ENCODE measurements around the gene PPP2R3C. TPM values are rescaled to one million over a fixed set of nuclear protein-coding genes. Genes with fewer than 3 reads are reported as not detected.

Gene PPP2R3C
- total and polyA plus RNA-seq, 2 experiments from 2014 or later, result 35.9 to 43.0 TPM

- no peak for TF ChIP-seq ZNF462 (CRISPR knock-in tag; IDR thresholded peaks at IDR 0.05)
- TF ChIP-seq, protein P1, sequence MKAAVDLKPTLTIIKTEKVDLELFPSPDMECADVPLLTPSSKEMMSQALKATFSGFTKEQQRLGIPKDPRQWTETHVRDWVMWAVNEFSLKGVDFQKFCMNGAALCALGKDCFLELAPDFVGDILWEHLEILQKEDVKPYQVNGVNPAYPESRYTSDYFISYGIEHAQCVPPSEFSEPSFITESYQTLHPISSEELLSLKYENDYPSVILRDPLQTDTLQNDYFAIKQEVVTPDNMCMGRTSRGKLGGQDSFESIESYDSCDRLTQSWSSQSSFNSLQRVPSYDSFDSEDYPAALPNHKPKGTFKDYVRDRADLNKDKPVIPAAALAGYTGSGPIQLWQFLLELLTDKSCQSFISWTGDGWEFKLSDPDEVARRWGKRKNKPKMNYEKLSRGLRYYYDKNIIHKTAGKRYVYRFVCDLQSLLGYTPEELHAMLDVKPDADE (IDR thresholded peaks at IDR 0.05), result no peak
- TF ChIP-seq NANOG (IDR thresholded peaks at IDR 0.05; ENCODE audit: borderline replicate concordance), result no peak
- TF ChIP-seq ZNF331 (CRISPR knock-in tag; IDR thresholded peaks at IDR 0.05; ENCODE audit: low read depth), result no peak
Measured at GRCh38 chr14:35158951-35159653, 37.3 kb upstream of the PPP2R3C start (continued).

- ATAC-seq, result no peak
- DNase-seq (ENCODE audit: low spot score), result no peak
- H3K4me1 ChIP-seq (ENCODE audit: insufficient read depth), result 0 out of 2 replicates have a peak, but pooled peaks cover 9% of the 10 kb centered on the region
- H3K4me3 ChIP-seq, result no peak overlapping the region
- no peaks in the 10 kb centered on the region for H3K27me3 ChIP-seq (ENCODE audit: insufficient read depth)
- Mint-ChIP-seq H3K4me1 (peaks cover 20% of the 10 kb centered on the region), H3K36me3 (ENCODE audit: low read depth) (peaks cover under 1% of the 10 kb centered on the region; the same call in 2 of the 3 replicates), H3K4me3 (no peak overlapping the region), H3K9me3 (0 out of 3 replicates have a peak, but pooled peaks cover under 1% of the 10 kb centered on the region), H3K27ac (no peak overlapping the region), H3K27me3 (ENCODE audit: insufficient read depth, low read depth, poor library complexity) (no peaks in the 10 kb centered on the region)
- H2AFZ ChIP-seq, result no peak overlapping the region
- H3F3A ChIP-seq (replicated peaks; ENCODE audit: low read depth), result no peaks in the 10 kb centered on the region
- no peaks in the 10 kb centered on the region for H3K79me2 ChIP-seq (replicated peaks; ENCODE audit: insufficient read depth)
- H3K4me2 ChIP-seq, result no peak overlapping the region
- no peaks in the 10 kb centered on the region for H3K36me3 ChIP-seq (ENCODE audit: insufficient read depth)
- no peak for TF ChIP-seq ZNF114 (CRISPR knock-in tag; IDR thresholded peaks at IDR 0.05)
- TF ChIP-seq STAT1 (IDR thresholded peaks at IDR 0.05; ENCODE audit: unreplicated experiment), result no peak
- TF ChIP-seq, protein P2, sequence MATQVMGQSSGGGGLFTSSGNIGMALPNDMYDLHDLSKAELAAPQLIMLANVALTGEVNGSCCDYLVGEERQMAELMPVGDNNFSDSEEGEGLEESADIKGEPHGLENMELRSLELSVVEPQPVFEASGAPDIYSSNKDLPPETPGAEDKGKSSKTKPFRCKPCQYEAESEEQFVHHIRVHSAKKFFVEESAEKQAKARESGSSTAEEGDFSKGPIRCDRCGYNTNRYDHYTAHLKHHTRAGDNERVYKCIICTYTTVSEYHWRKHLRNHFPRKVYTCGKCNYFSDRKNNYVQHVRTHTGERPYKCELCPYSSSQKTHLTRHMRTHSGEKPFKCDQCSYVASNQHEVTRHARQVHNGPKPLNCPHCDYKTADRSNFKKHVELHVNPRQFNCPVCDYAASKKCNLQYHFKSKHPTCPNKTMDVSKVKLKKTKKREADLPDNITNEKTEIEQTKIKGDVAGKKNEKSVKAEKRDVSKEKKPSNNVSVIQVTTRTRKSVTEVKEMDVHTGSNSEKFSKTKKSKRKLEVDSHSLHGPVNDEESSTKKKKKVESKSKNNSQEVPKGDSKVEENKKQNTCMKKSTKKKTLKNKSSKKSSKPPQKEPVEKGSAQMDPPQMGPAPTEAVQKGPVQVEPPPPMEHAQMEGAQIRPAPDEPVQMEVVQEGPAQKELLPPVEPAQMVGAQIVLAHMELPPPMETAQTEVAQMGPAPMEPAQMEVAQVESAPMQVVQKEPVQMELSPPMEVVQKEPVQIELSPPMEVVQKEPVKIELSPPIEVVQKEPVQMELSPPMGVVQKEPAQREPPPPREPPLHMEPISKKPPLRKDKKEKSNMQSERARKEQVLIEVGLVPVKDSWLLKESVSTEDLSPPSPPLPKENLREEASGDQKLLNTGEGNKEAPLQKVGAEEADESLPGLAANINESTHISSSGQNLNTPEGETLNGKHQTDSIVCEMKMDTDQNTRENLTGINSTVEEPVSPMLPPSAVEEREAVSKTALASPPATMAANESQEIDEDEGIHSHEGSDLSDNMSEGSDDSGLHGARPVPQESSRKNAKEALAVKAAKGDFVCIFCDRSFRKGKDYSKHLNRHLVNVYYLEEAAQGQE (IDR thresholded peaks at IDR 0.05; ENCODE audit: unreplicated experiment), result no peak
- TF ChIP-seq ZNF331 (CRISPR knock-in tag; IDR thresholded peaks at IDR 0.05; ENCODE audit: low read depth), result no peak
- no peak for TF ChIP-seq EZH2phosphoT487 (IDR thresholded peaks at IDR 0.05; ENCODE audit: unreplicated experiment)
- H3K27ac ChIP-seq (ENCODE audit: low read depth), result no peak overlapping the region
- H4K20me1 ChIP-seq (replicated peaks; ENCODE audit: insufficient read depth), result no peaks in the 10 kb centered on the region
- H3K9me2 ChIP-seq (ENCODE audit: insufficient read depth), result no peaks in the 10 kb centered on the region
Measured at GRCh38 chr14:35158491-35158890, 36.7 kb upstream of the PPP2R3C start.
